Mucosa of stomach (tissue), 1 donor: Measurements from ENCODE around the gene SPN.
"Not testable (repeated sequence)": the region's sequence is repeated elsewhere in the genome, so short reads cannot be mapped to it uniquely, and the experiment has no call there.

ENCODE experiments used
- H3K27me3 ChIP-seq: one replicate; pipeline ENCODE4 v1.7.0; 2013; ENCODE audit warnings: mild to moderate bottlenecking, low read length; ENCODE audit not compliant: control insufficient read depth, insufficient read depth
- H3K36me3 ChIP-seq: one replicate; pipeline ENCODE4 v1.7.0; 2013; ENCODE audit warnings: low read length; ENCODE audit not compliant: control insufficient read depth, insufficient read depth
- H3K4me1 ChIP-seq: one replicate; pipeline ENCODE4 v1.7.0; 2013; ENCODE audit warnings: mild to moderate bottlenecking, low read length; ENCODE audit not compliant: control insufficient read depth, insufficient read depth
- H3K4me3 ChIP-seq: one replicate; pipeline ENCODE4 v1.7.0; 2013; ENCODE audit warnings: low read length
- H3K9ac ChIP-seq: one replicate; pipeline ENCODE4 v1.7.0; 2013; ENCODE audit warnings: mild to moderate bottlenecking, low read length, moderate library complexity
- H3K9me3 ChIP-seq: one replicate; pipeline ENCODE4 v1.7.0; 2013; ENCODE audit warnings: mild to moderate bottlenecking, low read length, moderate library complexity; ENCODE audit not compliant: control insufficient read depth
- donor health status: Pancreatic carcinoma.

The SPN gene

GRCh38 chr16:29700253-29700987 is 37.4 kb downstream of the SPN start:
- no peaks in the 10 kb centered on the region for H3K36me3 ChIP-seq

DNA sequence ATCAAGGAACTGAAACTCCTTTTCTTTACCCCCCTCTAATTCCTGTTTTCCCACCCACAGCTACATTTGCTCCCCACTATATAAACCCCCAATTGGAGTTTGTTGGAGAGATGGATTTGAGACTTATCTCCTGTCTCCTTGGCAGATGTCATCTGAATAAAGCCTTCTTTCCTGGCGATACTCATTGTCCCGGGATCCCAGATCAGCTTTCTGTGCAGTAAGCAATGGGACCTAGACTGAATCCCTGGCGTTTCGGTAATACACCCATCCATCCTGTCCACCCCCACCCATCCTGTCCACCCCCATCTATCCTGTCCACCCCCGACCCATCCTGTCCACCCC is 38.1 kb downstream of the SPN start:
- no peak overlapping the region for H3K4me3 ChIP-seq
- H3K27me3 ChIP-seq = peaks cover 13% of the 10 kb centered on the region
- no peaks in the 10 kb centered on the region for H3K36me3 ChIP-seq
- no peak overlapping the region for H3K9ac ChIP-seq
- no peaks in the 10 kb centered on the region for H3K9me3 ChIP-seq
- no peaks in the 10 kb centered on the region for H3K4me1 ChIP-seq

More at GRCh38 chr16:29700253-29700987, 37.4 kb downstream of the SPN start:
- Histone ChIP-seq H3K27me3 (peaks cover 13% of the 10 kb centered on the region), H3K4me1 (no peaks in the 10 kb centered on the region), H3K9me3 (no peaks in the 10 kb centered on the region), H3K9ac (no peak overlapping the region), H3K4me3 (no peak overlapping the region)

DNA sequence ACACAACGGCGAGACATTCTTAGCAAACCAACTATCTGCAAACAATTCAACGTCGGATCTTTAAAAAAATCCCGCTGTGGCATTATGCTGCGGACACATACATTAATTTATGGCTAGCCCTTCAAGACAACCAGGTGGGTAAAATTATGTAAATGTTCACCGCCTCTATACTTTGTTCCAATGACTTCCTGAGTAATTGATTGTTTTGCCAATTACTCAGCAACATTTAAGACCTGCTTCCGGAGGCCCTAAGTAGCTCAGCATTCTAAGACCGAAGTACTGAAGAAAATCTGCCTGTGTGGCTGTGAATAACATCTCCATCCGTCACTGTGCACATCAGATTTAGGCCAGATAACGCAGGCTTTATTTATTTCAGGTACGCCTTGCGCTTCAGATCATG is 39.2 kb downstream of the SPN start:
- Histone ChIP-seq H3K4me3 (no peak overlapping the region), H3K9me3 (no peaks in the 10 kb centered on the region), H3K27me3 (peaks cover 13% of the 10 kb centered on the region), H3K4me1 (no peaks in the 10 kb centered on the region), H3K9ac (no peak overlapping the region), H3K36me3 (no peaks in the 10 kb centered on the region)

DNA sequence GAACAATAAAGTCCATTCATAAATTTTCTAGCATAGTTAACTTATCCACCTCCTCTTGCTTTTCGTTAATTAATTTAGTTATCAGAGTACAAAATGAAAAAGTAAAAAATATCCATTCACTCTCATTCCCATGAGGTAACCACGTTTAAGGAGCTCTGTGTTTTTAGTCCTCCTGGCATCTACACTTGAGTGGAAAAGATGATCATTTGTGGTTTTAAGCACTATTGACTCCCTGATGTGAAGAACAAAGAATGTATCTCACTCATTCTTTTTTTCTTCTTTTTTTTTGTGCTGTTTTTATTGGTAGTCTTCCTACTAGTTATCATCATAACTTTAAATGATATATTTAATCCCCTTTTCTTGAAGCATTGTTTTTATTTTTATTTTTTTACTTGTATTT is 42.0 kb downstream of the SPN start:
- H3K4me1 ChIP-seq = no peaks in the 10 kb centered on the region
- no peaks in the 10 kb centered on the region for H3K36me3 ChIP-seq
- H3K9me3 ChIP-seq = no peaks in the 10 kb centered on the region

GRCh38 chr16:29707160-29707559 is 44.1 kb downstream of the SPN start:
- H3K36me3 ChIP-seq, H3K9me3 ChIP-seq, H3K4me3 ChIP-seq, H3K27me3 ChIP-seq, H3K4me1 ChIP-seq, H3K9ac ChIP-seq: not testable (repeated sequence)

More for the DNA sequence above, 42.0 kb downstream of the SPN start:
- H3K27me3 ChIP-seq = peaks cover 5% of the 10 kb centered on the region
- no peak overlapping the region for H3K4me3 ChIP-seq
- no peak overlapping the region for H3K9ac ChIP-seq

GRCh38 chr16:29708917-29709600 is 46.0 kb downstream of the SPN start:
- no peaks in the 10 kb centered on the region for H3K9me3 ChIP-seq
- H3K4me3 ChIP-seq = no peak overlapping the region
- H3K36me3 ChIP-seq = no peaks in the 10 kb centered on the region
- H3K4me1 ChIP-seq = no peaks in the 10 kb centered on the region
- H3K9ac ChIP-seq = no peak overlapping the region
- no peaks in the 10 kb centered on the region for H3K27me3 ChIP-seq

DNA sequence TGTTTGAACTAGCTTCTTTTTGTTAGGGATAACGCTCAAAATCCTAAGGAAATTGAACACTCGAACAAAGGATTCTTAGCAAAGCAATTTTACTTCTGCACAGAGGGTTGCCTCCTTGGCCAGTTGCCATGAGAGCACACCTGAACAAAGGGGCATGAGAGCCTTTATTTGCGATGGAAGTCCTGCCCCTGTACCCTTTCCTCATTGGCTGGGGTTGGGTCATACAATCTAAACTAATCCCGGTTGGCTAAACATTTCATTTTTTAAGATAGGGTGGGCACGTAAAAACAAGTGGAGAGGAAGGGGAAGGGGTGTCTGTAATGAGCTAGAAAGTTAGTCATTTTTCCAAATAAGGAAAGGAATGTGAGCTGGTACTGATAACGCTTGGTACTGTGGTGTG is 46.6 kb downstream of the SPN start:
- H3K9ac ChIP-seq, H3K36me3 ChIP-seq, H3K27me3 ChIP-seq, H3K4me1 ChIP-seq, H3K4me3 ChIP-seq, H3K9me3 ChIP-seq: not testable (repeated sequence)

- H3K9me3 ChIP-seq = no peaks in the 10 kb centered on the region
- no peak overlapping the region for H3K9ac ChIP-seq
- H3K4me3 ChIP-seq = no peak overlapping the region
- H3K4me1 ChIP-seq = no peaks in the 10 kb centered on the region
- H3K27me3 ChIP-seq = peaks cover 5% of the 10 kb centered on the region
- no peaks in the 10 kb centered on the region for H3K36me3 ChIP-seq
Measured at GRCh38 chr16:29710227-29711219, 47.5 kb downstream of the SPN start.

DNA sequence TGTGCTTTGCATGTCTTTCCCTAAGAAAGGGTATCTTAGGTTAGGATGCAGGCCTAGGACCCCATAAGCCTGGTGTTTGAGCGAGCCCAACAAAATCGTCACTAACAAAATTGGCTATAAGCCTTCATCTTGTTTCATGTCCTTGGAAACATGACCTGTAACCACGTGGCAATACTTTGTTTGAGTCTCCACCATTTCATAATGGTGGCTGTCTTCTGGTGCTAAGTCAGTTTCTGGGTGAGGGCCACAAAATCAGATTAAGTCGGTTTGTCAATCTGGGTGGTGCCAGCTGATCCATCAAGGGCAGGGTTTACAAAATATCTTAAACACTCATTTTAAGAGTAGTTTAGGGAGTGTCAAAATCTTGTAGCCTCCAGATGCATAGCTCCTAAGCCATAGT is 49.8 kb downstream of the SPN start:
- no peaks in the 10 kb centered on the region for H3K36me3 ChIP-seq
- H3K4me1 ChIP-seq = no peaks in the 10 kb centered on the region
- H3K9me3 ChIP-seq = no peaks in the 10 kb centered on the region
- H3K9ac ChIP-seq = no peak overlapping the region
- no peak overlapping the region for H3K4me3 ChIP-seq
- H3K27me3 ChIP-seq = peaks cover 5% of the 10 kb centered on the region

DNA sequence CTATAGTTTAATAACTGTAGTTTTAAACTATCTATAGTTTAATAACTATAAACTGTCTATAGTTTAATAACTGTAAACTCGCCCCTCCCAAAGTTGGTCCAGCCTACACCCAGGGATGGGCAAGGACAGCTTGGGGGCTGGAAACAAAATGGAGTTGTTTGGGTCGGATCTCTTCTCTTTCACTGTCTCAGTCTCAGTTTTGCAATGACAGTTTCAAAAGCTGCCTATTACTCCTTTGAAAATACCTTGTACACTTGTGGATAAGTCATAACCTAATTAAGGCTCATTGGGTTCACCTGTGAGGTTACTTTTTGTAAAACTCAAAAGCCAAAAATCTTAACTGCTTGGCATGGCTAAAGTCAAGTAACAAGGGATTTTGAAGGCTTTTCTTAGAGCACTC is 51.3 kb downstream of the SPN start:
- Histone ChIP-seq H3K27me3 (peaks cover 5% of the 10 kb centered on the region), H3K9ac (no peak overlapping the region), H3K4me1 (no peaks in the 10 kb centered on the region), H3K4me3 (no peak overlapping the region), H3K9me3 (no peaks in the 10 kb centered on the region), H3K36me3 (no peaks in the 10 kb centered on the region)

- peaks cover 5% of the 10 kb centered on the region for H3K27me3 ChIP-seq
- H3K9ac ChIP-seq = no peak overlapping the region
- H3K4me3 ChIP-seq = no peak overlapping the region
- no peaks in the 10 kb centered on the region for H3K4me1 ChIP-seq
- no peaks in the 10 kb centered on the region for H3K36me3 ChIP-seq
- H3K9me3 ChIP-seq = no peaks in the 10 kb centered on the region
Measured at GRCh38 chr16:29714972-29715371, 51.9 kb downstream of the SPN start.

GRCh38 chr16:29717113-29717512 is 54.1 kb downstream of the SPN start:
- Histone ChIP-seq H3K36me3 (no peaks in the 10 kb centered on the region), H3K4me1 (no peaks in the 10 kb centered on the region), H3K9me3 (no peaks in the 10 kb centered on the region), H3K9ac (no peak overlapping the region), H3K4me3 (no peak overlapping the region), H3K27me3 (peaks cover 5% of the 10 kb centered on the region)
